HFF-Myc (cell line): ENCODE results near the gene ATP5MC3.

Experiments
- DNase-seq: peaks from one replicate; pipeline ENCODE4 v3.0.0-alpha.2; 2011; ENCODE audit warnings: low read depth; ENCODE audit errors: extremely low read depth
- H3K4me3 ChIP-seq: replicated peaks from 2 replicates; pipeline ENCODE4 v1.5.1; 2011; ENCODE audit warnings: low read depth, mild to moderate bottlenecking, control low read depth, low read length
- CTCF ChIP-seq: IDR thresholded peaks from 2 replicates; pipeline ENCODE4 v1.5.1; 2012; ENCODE audit warnings: mild to moderate bottlenecking, low read depth, low read length, control low read depth; ENCODE audit errors: missing control alignments

ATP5MC3 gene

DNA sequence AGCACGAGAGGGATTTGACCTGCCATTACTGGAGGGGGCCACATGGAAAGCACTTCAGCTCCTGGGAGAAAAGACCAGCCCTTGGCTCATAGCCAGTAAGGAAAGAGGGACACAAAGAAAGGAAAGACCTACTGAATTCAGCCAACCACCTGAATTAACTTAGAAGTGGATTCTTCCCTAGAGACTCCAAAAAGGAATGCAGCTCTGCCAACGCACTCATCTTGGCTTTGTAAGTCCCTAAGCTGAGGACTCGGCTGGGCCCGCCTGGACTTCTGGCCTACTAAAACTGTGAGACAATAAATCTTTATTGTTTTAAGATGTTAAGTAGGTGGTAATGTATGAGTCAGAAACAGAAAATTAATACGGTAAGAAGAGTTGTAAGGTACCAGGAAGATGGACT is 25.0 kb downstream of the ATP5MC3 start:
- DNase-seq, result no peak
- no peak overlapping the region for H3K4me3 ChIP-seq
- TF ChIP-seq CTCF, result no peak

DNA sequence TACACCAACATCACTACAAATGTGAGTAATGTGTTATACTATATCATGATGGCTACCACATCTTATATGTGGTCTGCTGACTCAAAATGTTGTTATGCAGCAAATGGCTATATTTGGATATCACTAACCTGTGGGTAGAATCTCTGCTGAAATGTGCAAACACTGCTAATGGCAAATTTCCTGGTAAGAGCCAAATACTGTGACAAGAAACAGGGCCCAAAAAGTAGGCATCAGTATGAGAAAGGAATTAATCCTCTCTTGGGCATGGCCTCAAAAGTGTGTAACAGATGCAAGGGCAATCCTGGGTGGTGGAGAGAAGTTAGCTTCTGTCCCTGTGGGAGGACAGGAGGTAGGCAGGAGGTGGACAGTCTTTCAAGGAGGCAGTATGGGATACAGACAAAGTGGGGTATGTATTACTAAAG is 26.8 kb downstream of the ATP5MC3 start:
- H3K4me3 ChIP-seq, result no peak overlapping the region
- DNase-seq, result peak; percentile 81
- TF ChIP-seq CTCF, result no peak

DNA sequence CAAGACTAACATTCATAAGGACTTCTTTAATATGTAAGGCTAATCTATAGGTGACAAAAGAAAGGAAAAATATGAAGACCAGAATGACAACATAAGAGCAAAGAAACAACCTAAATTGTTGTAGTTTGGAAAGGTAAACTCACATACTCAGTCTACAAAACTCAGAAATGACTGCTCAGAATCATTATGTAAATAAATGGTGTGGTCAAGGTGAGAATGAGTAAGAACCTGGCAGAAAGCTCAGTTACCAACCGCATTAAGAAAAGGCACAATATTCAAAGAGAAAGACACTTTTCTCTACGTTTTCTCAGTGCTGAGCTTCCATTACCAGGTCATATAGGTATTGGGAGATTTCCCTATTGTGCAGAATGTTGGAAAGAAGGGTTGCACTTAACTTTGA is 29.3 kb downstream of the ATP5MC3 start:
- no peak for TF ChIP-seq CTCF
- DNase-seq, result no peak
- H3K4me3 ChIP-seq, result no peak overlapping the region

GRCh38 chr2:175151791-175152190 is 29.7 kb downstream of the ATP5MC3 start:
- no peak for TF ChIP-seq CTCF
- H3K4me3 ChIP-seq, result no peak overlapping the region
- DNase-seq, result no peak

DNA sequence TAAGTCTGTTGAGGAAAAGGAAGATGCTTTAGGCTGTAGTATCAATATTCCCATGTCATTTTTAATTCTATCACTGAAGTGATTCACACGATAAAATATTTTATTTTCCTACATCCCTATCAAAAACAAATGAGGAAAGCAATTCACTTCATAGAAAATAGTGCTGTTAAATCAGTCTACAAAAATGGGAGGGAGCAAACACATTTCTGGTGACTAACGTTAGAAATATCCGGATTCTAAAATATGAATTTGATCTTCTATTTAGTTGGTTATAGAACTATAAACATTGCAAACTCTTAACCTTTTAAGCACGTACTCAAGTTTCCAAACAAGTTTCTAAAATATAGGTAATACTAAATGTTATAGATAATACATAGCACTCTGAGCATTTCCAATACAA is 34.3 kb downstream of the ATP5MC3 start:
- DNase-seq, result no peak
- TF ChIP-seq CTCF, result no peak
- no peak overlapping the region for H3K4me3 ChIP-seq

GRCh38 chr2:175143678-175144077 is 37.8 kb downstream of the ATP5MC3 start:
- H3K4me3 ChIP-seq, result no peak overlapping the region
- DNase-seq, result no peak
- no peak for TF ChIP-seq CTCF

DNA sequence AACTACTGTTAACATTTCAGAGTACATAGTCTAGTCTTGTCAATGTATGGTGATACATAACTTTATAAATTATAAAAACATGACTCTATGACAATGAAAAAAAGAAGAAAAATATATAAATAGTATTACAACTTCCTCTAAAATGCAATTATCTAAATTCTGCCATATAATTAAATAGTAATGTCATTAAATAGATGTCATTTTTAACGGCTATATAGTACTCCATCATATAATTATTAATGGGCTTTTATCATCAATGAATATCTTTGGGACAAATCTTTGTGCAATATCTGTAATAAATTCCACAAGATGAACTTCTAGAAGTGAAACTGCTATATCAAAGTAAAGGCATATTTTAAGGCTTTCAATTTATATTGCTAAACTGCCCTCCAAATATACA is 38.3 kb downstream of the ATP5MC3 start:
- TF ChIP-seq CTCF, result no peak
- H3K4me3 ChIP-seq, result no peak overlapping the region
- no peak for DNase-seq
